HG02943 (cell line): ENCODE measurements around the gene ANXA7.
A peak's percentile ranks its signal among the peaks of the same experiment; 100 is the strongest.

Source experiments
- ATAC-seq: cut with Tn5 transposase; IDR thresholded peaks from one replicate; pipeline ENCODE4 v1.9.1; 2021; ENCODE audit warnings: mild to moderate bottlenecking, low read depth, moderate library complexity; ENCODE audit not compliant: unreplicated experiment

Gene ANXA7

GRCh38 chr10:73413528-73414229 lies at the start of gene ANXA7:
TSS of gene ANXA7 (minus strand) at chr10:73414058. CDS start at chr10:73400856, 13,202 bp downstream.
- peak; percentile 85 for ATAC-seq

- no peak for ATAC-seq
Observed at GRCh38 chr10:73460897-73461296, 47.0 kb upstream of the ANXA7 start.

DNA sequence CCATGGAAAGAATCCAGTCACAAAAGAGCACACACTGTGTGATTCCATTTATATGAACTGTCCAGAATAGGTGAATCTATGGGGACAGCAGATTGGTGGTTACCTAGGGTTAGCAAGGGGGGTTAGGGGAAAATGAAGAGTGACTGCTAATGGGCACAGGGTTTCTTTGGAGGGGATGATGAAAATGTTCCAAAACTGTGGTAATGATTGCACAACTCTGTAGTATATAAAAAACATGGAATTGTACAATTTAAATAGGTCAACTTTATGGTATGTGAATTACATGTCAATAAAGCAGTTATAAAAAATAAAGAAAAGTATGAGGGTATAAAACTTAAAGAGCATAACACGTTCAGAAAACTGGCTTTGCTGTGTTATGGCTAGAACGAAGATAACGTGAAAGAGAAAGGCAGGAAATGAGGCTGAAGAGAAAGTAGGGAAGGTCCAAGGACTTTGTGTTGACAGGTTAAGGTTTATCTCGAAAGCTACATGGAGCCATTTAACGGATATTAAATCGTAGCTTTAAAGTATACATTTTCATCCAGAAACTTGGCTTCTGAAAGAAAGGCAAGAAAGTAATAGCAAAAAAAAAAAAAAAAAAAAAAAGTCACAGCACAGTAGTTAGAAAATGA lies 45.9 kb upstream of the ANXA7 start:
- ATAC-seq: no peak

GRCh38 chr10:73456187-73456890 lies 42.5 kb upstream of the ANXA7 start:
- no peak for ATAC-seq

DNA sequence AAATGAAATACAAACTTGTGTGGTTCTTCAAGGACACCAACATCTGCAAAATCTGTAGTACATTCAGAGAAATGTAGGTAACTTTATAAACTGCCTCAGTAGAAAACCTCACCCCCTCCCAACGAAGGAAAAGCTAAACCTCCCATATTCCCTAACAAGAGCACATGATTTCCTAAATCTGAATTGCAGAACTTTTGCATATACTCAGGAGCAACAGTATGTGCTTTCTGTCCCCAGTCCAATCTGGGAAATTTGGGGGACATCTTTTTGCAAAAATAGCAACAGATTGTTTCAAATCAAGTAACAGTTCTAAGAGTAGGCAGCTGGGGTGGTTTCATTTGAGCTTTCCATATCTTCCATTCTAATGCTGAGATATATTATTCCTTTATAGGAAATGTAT lies 35.3 kb upstream of the ANXA7 start:
- no peak for ATAC-seq

DNA sequence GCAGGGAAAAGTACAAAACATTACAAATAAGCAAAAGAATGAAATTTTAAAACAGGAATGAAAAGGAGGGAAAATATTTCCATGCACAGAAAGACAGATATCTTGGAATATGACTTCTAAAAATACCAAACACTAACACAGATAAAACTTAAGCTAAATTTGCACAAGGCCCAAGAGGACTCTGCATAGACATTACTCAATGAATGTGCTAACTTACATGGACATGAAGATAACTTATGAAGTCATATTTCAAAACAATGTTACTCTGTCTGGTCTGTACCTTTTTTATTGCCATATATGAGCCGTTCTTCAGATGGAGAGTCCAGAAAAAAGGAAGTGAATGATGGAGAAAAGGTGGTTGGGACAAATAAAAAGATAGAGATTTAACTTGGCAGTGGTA lies 34.5 kb upstream of the ANXA7 start:
- no peak for ATAC-seq

GRCh38 chr10:73446926-73447325 lies 33.1 kb upstream of the ANXA7 start:
- ATAC-seq: no peak

GRCh38 chr10:73444457-73444856 lies 30.6 kb upstream of the ANXA7 start:
- ATAC-seq: no peak

- ATAC-seq: no peak
Observed at GRCh38 chr10:73439605-73440312, 25.9 kb upstream of the ANXA7 start.

GRCh38 chr10:73439055-73439454 lies 25.2 kb upstream of the ANXA7 start:
- no peak for ATAC-seq

DNA sequence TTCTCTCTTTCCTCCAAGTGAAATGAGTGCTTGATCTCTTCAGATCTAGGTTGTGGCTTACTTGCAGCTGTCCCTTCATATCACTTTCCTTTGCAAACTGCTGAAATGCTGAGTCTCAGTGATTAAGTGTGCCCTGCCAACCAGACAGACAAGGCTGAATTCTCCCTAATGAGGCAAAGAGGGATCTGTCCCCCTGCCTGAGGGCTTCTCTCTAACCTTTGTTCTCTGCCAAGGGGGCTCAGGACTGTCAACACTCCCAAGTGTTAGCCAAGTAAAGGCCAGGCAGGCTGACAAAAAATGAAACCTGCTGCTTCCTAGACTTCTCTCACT lies 19.6 kb upstream of the ANXA7 start, which contains the start of gene MSS51:
MSS51 (minus strand) TSS at position 24 of the 330 bp plus-strand sequence. CDS start 5,277 bp downstream, outside the sequence.
- ATAC-seq: no peak

- no peak for ATAC-seq
Observed at GRCh38 chr10:73432646-73433537, 19.0 kb upstream of the ANXA7 start.

GRCh38 chr10:73426318-73426717 lies 12.5 kb upstream of the ANXA7 start:
- no peak for ATAC-seq

DNA sequence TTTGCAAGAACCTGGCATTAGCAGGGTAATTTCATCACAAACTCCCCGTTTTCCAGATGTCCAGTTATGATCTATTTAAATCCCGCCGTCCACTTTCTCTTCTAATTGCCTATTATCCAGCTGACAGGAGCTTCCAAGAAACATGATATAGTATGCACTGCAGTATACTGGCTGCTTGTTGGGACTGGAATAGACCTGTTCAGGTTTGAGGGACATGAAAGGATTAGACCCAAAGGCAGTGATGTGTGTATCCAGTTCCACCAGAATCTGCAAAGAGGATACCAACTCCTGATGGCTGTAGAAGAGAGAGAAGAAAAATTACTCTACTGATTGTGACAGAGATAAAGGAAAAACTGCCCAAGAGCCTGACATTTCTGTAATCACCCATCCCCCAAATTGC lies 10.6 kb upstream of the ANXA7 start:
- no peak for ATAC-seq

DNA sequence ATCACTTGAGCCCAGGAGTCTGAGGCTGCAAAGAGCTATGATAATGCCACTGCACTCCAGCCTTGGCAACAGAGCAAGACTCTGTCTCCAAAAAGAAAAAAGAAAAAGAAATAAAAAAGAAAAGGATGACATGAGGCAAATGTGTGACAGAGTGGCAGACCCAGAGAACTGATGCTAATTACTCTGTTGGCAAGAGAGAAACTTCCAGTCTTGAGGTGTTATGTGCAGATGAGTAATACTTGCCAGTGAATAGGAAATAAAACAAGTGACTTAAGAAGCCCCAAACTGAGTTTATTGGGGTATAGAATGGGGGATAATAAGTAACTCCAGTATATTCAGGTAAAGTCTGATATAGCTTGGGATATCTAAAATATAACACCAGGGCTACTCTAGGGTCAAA lies 9.5 kb upstream of the ANXA7 start:
- ATAC-seq: no peak

DNA sequence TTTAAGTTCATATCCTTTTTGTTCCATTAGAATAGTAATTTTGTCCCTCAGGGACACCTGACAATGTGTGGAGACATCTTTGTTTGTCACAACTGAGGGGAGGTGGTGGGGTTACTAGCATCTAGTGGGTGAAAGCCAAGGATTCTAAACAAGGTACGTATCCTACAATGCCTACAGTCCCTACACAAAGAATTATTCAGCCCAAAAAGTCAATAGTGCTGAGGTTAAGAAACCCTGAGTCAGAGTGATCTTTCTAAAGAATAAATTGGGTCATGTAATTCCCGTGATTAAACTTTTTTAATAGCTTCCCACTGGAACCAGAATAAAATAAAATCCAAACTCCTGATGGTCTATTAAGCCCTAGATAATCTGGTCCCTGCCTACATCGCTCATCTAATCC lies 2.7 kb upstream of the ANXA7 start:
- ATAC-seq: no peak

DNA sequence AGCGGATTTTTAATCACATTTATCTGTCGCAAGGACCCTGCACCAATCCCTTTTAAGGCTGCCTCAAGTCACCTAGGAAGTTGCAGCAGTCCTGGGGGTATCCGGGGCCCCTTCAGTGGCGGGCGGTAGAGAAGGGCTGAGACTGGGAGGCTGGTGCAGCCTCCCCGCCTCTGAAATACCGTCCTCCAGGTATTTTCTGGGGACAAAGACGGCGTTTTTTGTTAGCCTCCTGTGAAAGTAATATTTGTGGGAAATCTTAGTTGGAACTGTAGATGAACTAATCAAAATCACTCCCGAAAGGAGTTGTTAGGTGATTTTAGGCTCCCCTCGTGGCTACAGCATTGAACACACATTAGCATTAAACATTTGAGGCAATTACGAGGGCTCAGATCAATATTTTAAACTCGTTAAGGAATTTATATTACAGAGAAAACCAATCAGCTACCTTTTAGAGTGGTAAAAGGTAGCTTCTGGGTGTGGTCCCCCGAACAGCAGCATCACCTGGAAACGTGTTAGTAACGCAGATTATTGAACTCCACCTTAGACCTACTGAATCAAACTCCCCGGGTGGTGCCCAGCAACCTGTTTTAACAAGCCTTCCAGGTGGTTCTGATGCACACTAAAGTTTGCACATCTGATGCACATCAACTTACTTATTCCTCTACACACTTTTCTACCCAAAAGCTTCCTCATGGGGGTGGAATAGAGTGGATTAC lies 530 bp upstream of the ANXA7 start:
- peak; percentile 25 for ATAC-seq

GRCh38 chr10:73413108-73413527 lies 740 bp downstream of the ANXA7 start:
- ATAC-seq: peak; percentile 18

DNA sequence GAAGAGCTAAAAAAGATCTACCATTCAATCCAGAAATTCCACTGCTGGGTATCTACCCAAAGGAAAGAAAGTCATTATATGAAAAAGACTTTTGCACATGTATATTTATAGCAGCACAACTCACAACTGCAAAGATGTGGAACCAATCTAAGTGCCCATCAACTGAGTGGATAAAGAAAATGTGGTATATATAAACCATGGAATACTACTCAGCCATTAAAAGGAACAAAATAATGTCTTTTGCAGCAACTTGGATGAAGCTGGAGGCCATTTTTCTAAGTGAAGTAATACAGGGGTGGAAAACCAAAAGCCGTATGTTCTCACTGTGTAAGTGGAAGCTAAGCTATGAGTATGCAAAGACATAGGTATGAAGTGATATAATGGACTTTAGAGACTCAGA lies 3.0 kb downstream of the ANXA7 start:
- no peak for ATAC-seq
